DND-41 (cell line): ENCODE data around the gene LMF1.

Experiments used
- ATAC-seq: fragments of 200-7000 bp; cut with Tn5 transposase; 3 replicates; pipeline ENCODE4 v1.9.1; 2021; ENCODE audit warnings: low read depth; ENCODE audit not compliant: insufficient read depth
- DNase-seq: peaks from one replicate; pipeline ENCODE4 v3.0.0-alpha.2; 2020
- H2AFZ ChIP-seq: 2 replicates; pipeline ENCODE4 v1.6.0; 2012; ENCODE audit warnings: low read depth, low read length
- H3K27ac ChIP-seq: 2 replicates; pipeline ENCODE4 v1.5.1; 2012; ENCODE audit warnings: low read length, inconsistent platforms
- H3K27me3 ChIP-seq: fragments of 200-600 bp; sonication (generic); 2 replicates; pipeline ENCODE4 v1.6.0; 2012; ENCODE audit warnings: low read length, mild to moderate bottlenecking, inconsistent platforms; ENCODE audit not compliant: insufficient read depth, poor library complexity
- H3K36me3 ChIP-seq: 2 replicates; pipeline ENCODE4 v1.5.1; 2012; ENCODE audit warnings: low read length, inconsistent platforms; ENCODE audit not compliant: insufficient read depth
- H3K4me1 ChIP-seq: 2 replicates; pipeline ENCODE4 v1.5.1; 2012; ENCODE audit warnings: mild to moderate bottlenecking, low read length; ENCODE audit not compliant: insufficient read depth
- H3K4me2 ChIP-seq: 2 replicates; pipeline ENCODE4 v1.6.0; 2012; ENCODE audit warnings: mild to moderate bottlenecking, moderate library complexity, low read length, inconsistent platforms; ENCODE audit not compliant: insufficient read depth
- H3K4me3 ChIP-seq, 2 experiments: fragments of 200-600 bp in 1 of 2; shearing (Covaris generic) in 1 of 2; 2 replicates each; pipeline ENCODE4 v1.5.1; 2012 to 2016; ENCODE audit warnings: inconsistent platforms in 2 of 2, low read length in 2 of 2, mild to moderate bottlenecking in 2 of 2, low read depth in 1 of 2, moderate library complexity in 1 of 2
- H3K79me2 ChIP-seq: 2 replicates; pipeline ENCODE4 v1.6.0; 2012; ENCODE audit warnings: low read length, inconsistent platforms; ENCODE audit not compliant: insufficient read depth
- H3K9ac ChIP-seq: 2 replicates; pipeline ENCODE4 v1.6.0; 2012; ENCODE audit warnings: low read depth, mild to moderate bottlenecking, inconsistent platforms, low read length, moderate library complexity
- H3K9me3 ChIP-seq: 2 replicates; pipeline ENCODE4 v1.5.1; 2012; ENCODE audit warnings: low read length, moderate library complexity, mild to moderate bottlenecking, inconsistent platforms; ENCODE audit not compliant: insufficient read depth, severe bottlenecking
- H4K20me1 ChIP-seq: 2 replicates; pipeline ENCODE4 v1.6.0; 2012; ENCODE audit warnings: low read length; ENCODE audit not compliant: insufficient read depth
- CTCF ChIP-seq: IDR thresholded peaks from 2 replicates; pipeline ENCODE4 v1.5.1; 2012; ENCODE audit warnings: borderline replicate concordance, low read length, moderate library complexity, mild to moderate bottlenecking; ENCODE audit not compliant: poor library complexity, severe bottlenecking; ENCODE audit errors: extremely low read depth
- EZH2 ChIP-seq: IDR thresholded peaks from 3 replicates; pipeline ENCODE4 v1.6.1; 2012; ENCODE audit warnings: borderline replicate concordance, low read depth, mild to moderate bottlenecking, moderate library complexity, low read length, inconsistent platforms; ENCODE audit not compliant: severe bottlenecking

LMF1 gene

DNA sequence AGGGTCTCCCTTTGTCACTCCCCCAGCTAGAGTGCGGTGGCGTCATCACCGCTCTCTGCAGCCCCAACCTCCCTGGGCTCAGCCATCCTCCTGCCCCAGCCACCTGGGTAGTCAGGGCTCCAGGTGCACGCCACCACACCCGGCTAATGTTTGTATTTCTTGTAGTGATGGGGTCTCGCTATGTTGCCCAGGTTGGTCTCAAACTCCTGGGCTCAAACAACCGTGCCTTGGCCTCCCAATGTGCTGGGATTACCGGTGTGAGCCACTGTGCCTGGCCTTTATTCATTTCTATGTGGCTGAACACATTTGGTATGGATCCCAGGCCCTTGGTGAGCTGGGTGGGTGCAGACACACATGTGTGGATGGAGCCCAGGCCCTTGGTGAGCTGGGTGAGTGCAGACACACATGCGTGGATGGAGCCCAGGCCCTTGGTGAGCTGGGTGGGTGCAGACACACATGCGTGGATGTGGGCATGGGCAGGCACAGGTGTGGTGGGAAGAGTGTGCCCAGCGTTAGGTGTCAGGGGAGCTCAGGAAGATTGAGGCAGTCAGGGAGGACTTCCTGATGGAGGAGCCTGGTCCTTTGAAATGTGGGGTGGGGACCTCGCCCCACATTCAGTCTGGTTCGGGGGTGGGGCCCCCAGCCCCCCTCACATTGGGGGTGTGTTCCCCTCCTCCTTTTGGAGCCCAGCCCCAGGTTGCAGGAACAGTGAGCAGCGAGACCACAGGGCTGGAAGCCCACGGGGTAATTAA, 47.8 kb upstream of the LMF1 start:
- no peak overlapping the region for H3K9ac ChIP-seq
- H4K20me1 ChIP-seq: 0 out of 2 replicates have a peak, but pooled peaks cover 2% of the 10 kb centered on the region
- H3K4me3 ChIP-seq: no peak overlapping the region
- H3K79me2 ChIP-seq: no peaks in the 10 kb centered on the region
- no peak for ATAC-seq
- DNase-seq: no peak
- no peak overlapping the region for H2AFZ ChIP-seq
- no peak overlapping the region for H3K27ac ChIP-seq
- H3K36me3 ChIP-seq: no peaks in the 10 kb centered on the region
- no peaks in the 10 kb centered on the region for H3K4me1 ChIP-seq
- H3K4me2 ChIP-seq: no peak overlapping the region
- H3K27me3 ChIP-seq: no peaks in the 10 kb centered on the region
- TF ChIP-seq EZH2: no peak
- TF ChIP-seq CTCF: no peak
- no peaks in the 10 kb centered on the region for H3K9me3 ChIP-seq

GRCh38 chr16:1014771-1015495, 44.1 kb upstream of the LMF1 start:
- ATAC-seq (no peak), DNase-seq (no peak)

GRCh38 chr16:1014221-1014620, 43.4 kb upstream of the LMF1 start:
- H3K79me2 ChIP-seq: no peaks in the 10 kb centered on the region
- H2AFZ ChIP-seq: no peak overlapping the region
- no peak overlapping the region for H3K4me2 ChIP-seq
- TF ChIP-seq EZH2 (no peak), CTCF (no peak)
- H3K27me3 ChIP-seq: no peaks in the 10 kb centered on the region
- H3K36me3 ChIP-seq: no peaks in the 10 kb centered on the region
- no peak overlapping the region for H3K27ac ChIP-seq
- H3K4me3 ChIP-seq: no peak overlapping the region
- ATAC-seq (no peak), DNase-seq (no peak)
- H3K9me3 ChIP-seq: no peaks in the 10 kb centered on the region
- no peaks in the 10 kb centered on the region for H3K4me1 ChIP-seq
- no peak overlapping the region for H3K9ac ChIP-seq
- peaks cover 7% of the 10 kb centered on the region; the same call in 1 of the 2 replicates for H4K20me1 ChIP-seq

More at GRCh38 chr16:1014771-1015495, 44.1 kb upstream of the LMF1 start:
- TF ChIP-seq EZH2 (no peak), CTCF (no peak)
- H3K27me3 ChIP-seq: no peaks in the 10 kb centered on the region
- no peak overlapping the region for H3K27ac ChIP-seq
- no peak overlapping the region for H3K4me2 ChIP-seq
- H3K9me3 ChIP-seq: no peaks in the 10 kb centered on the region
- peaks cover 7% of the 10 kb centered on the region; the same call in 1 of the 2 replicates for H4K20me1 ChIP-seq
- no peak overlapping the region for H3K4me3 ChIP-seq
- no peak overlapping the region for H3K9ac ChIP-seq
- no peak overlapping the region for H2AFZ ChIP-seq
- H3K4me1 ChIP-seq: no peaks in the 10 kb centered on the region
- H3K79me2 ChIP-seq: no peaks in the 10 kb centered on the region
- H3K36me3 ChIP-seq: no peaks in the 10 kb centered on the region
